Smooth muscle cell (in vitro differentiated cells): ENCODE data around the gene RGS3. TPM values are rescaled to one million over a fixed set of nuclear protein-coding genes. Genes with fewer than 3 reads are reported as not detected.

ENCODE experiments used
- DNase-seq: peaks from one replicate; lab custom pipeline; 2025; ENCODE audit not compliant: unreplicated experiment; lab: John Stamatoyannopoulos, UW
- H2AFZ ChIP-seq: fragments of 200-600 bp; sonication (generic); 2 replicates; pipeline ENCODE4 v1.6.0; 2016; ENCODE audit warnings: antibody characterized with exemption, low read depth, mild to moderate bottlenecking
- H3F3A ChIP-seq: fragments of 200-600 bp; sonication (generic); 2 replicates; pipeline ENCODE4 v1.6.0; 2017; ENCODE audit warnings: antibody characterized with exemption, low read depth
- H3K27ac ChIP-seq: fragments of 200-600 bp; sonication (generic); 2 replicates; pipeline ENCODE4 v1.5.1; 2016; ENCODE audit warnings: low read depth, mild to moderate bottlenecking
- H3K27me3 ChIP-seq: fragments of 200-600 bp; sonication (generic); 2 replicates; pipeline ENCODE4 v1.6.1; 2016; ENCODE audit warnings: low read depth, mild to moderate bottlenecking
- H3K36me3 ChIP-seq: fragments of 200-600 bp; sonication (generic); 2 replicates; pipeline ENCODE4 v1.5.1; 2016; ENCODE audit warnings: low read depth
- H3K4me1 ChIP-seq: fragments of 200-600 bp; sonication (generic); 2 replicates; pipeline ENCODE4 v1.5.1; 2016; ENCODE audit warnings: low read depth
- H3K4me2 ChIP-seq: fragments of 200-600 bp; sonication (generic); 2 replicates; pipeline ENCODE4 v1.6.0; 2016; ENCODE audit warnings: mild to moderate bottlenecking
- H3K4me3 ChIP-seq: fragments of 200-600 bp; sonication (generic); 2 replicates; pipeline ENCODE4 v1.5.1; 2016; ENCODE audit warnings: mild to moderate bottlenecking
- H3K79me2 ChIP-seq: fragments of 200-600 bp; sonication (generic); 2 replicates; pipeline ENCODE4 v1.6.0; 2016; ENCODE audit warnings: low read depth, mild to moderate bottlenecking
- H3K9ac ChIP-seq: fragments of 200-600 bp; sonication (generic); 2 replicates; pipeline ENCODE4 v1.6.0; 2016; ENCODE audit warnings: low read depth
- H3K9me3 ChIP-seq: fragments of 200-600 bp; sonication (generic); replicated peaks from 2 replicates; pipeline ENCODE4 v1.5.1; 2016; ENCODE audit warnings: low read depth
- H4K20me1 ChIP-seq: fragments of 200-600 bp; sonication (generic); 2 replicates; pipeline ENCODE4 v1.6.0; 2016; ENCODE audit warnings: low read depth
- WGBS: methylation state at CpG from one replicate; pipeline ENCODE4 v1.1.7; 2016; ENCODE audit warnings: low lambda C conversion rate; 5-methylcytosine and 5-hydroxymethylcytosine counted together
- polyA plus RNA-seq: library from polyadenylated mRNA; unstranded; fragments of >200 nt; fragmentation: Nextera tagmentation; extraction: Ambion mirVana; gene quantifications from 2 replicates; pipeline ENCODE4 v1.2.1, GENCODE V29; 2016
- total RNA-seq: library from RNA; depleted of rRNA; stranded (reverse); fragments of >200 nt; gene quantifications from 2 replicates; pipeline ENCODE4 v1.2.3, GENCODE V29; 2014
- TF ChIP-seq, protein P1 (sequence below): fragments of 200-600 bp; sonication (generic); IDR thresholded peaks from 2 replicates; pipeline ENCODE4 v1.5.1; 2017; ENCODE audit warnings: borderline replicate concordance, mild to moderate bottlenecking, antibody characterized with exemption; ENCODE audit not compliant: insufficient read depth, poor library complexity, severe bottlenecking

The RGS3 gene
- total and polyA plus RNA-seq, 2 experiments from 2014 or later: 43.8 to 108 TPM

DNA sequence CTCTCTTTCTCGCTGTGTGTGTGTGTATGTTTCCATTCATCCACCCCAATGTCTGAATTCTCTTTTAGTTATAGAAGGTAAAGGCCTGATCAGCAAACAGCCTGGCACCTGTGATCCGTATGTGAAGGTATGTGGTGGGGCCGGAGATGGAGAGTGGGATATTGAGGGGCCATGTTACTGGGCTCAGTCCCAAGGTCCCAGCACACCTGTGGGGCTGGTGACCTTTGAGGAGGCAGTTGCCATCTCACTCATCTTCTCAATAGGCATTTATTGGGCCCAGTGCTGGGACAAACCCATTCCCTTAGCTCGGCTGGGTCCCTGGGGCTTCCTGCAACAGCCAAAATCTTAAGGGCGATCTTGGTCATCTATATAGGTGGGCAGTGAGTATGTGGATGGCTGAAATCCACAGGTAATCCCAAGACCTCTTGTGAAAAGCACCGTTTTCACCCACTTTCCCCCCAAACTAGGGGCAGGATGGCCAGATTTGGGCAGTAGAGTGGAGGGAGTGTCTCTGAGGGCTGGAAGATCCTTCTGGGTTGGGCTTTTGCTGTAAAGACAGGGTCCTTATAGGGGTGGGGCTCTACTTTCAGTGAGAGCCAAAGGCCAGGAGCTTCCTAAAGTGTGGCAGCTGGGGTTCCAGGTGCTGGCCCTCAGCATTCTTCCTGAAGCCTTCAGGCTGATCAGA lies 19.6 kb downstream of the RGS3 start:
- 97% methylated on average over 6 of the region's 6 CpGs for WGBS
- no peak for DNase-seq
- Histone ChIP-seq H3K4me2 (no peak overlapping the region), H3F3A (no peaks in the 10 kb centered on the region), H3K36me3 (no peaks in the 10 kb centered on the region), H4K20me1 (no peaks in the 10 kb centered on the region), H3K9me3 (no peaks in the 10 kb centered on the region), H3K27me3 (no peaks in the 10 kb centered on the region), H3K4me1 (peaks cover 4% of the 10 kb centered on the region), H3K4me3 (no peak overlapping the region), H3K9ac (no peak overlapping the region), H2AFZ (no peak overlapping the region), H3K79me2 (no peaks in the 10 kb centered on the region), H3K27ac (no peak overlapping the region)
- TF ChIP-seq, protein P1, sequence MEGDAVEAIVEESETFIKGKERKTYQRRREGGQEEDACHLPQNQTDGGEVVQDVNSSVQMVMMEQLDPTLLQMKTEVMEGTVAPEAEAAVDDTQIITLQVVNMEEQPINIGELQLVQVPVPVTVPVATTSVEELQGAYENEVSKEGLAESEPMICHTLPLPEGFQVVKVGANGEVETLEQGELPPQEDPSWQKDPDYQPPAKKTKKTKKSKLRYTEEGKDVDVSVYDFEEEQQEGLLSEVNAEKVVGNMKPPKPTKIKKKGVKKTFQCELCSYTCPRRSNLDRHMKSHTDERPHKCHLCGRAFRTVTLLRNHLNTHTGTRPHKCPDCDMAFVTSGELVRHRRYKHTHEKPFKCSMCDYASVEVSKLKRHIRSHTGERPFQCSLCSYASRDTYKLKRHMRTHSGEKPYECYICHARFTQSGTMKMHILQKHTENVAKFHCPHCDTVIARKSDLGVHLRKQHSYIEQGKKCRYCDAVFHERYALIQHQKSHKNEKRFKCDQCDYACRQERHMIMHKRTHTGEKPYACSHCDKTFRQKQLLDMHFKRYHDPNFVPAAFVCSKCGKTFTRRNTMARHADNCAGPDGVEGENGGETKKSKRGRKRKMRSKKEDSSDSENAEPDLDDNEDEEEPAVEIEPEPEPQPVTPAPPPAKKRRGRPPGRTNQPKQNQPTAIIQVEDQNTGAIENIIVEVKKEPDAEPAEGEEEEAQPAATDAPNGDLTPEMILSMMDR: no peak

DNA sequence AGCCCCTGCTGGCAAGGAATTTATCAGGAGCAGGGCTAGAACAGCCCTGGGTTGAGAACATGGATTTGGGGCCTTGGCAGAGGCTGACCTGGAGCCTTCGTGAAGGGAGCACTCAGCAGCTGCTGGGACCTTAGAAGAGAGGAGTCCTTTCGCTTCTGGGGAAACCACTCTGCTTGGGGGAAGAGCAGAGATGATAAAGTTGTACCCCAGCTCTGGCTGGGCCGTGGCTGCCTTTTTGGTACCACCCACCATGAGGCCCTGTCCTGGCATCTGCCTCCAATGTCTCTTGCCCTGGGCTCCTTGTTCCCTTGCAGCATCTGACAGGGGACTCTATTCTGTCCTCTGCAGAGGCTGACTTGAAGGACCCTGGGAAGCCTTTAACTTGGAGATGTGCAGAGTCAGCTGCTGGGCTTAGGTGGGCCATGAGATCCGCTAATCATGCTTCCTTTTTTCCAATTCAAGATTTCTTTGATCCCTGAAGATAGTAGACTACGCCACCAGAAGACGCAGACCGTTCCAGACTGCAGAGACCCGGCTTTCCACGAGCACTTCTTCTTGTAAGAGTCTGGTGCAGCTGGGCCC lies 20.2 kb downstream of the RGS3 start:
- Histone ChIP-seq H3K27me3 (no peaks in the 10 kb centered on the region), H3K9ac (no peak overlapping the region), H3K27ac (no peak overlapping the region), H3K4me1 (peaks cover 4% of the 10 kb centered on the region), H3K4me2 (no peak overlapping the region), H3K9me3 (no peaks in the 10 kb centered on the region), H4K20me1 (no peaks in the 10 kb centered on the region), H3K36me3 (no peaks in the 10 kb centered on the region), H3K4me3 (no peak overlapping the region), H3K79me2 (no peaks in the 10 kb centered on the region), H3F3A (no peaks in the 10 kb centered on the region), H2AFZ (no peak overlapping the region)
- WGBS: 79% methylated on average over 9 of the region's 9 CpGs
- no peak for DNase-seq
- TF ChIP-seq, protein P1: no peak

GRCh38 chr9:113484258-113484730 lies 20.8 kb downstream of the RGS3 start:
- H3K4me2 ChIP-seq: peak overlapping the region; percentile 17

More at GRCh38 chr9:113484258-113484730, 20.8 kb downstream of the RGS3 start:
- Histone ChIP-seq H3K27me3 (no peaks in the 10 kb centered on the region), H3K4me3 (no peak overlapping the region), H2AFZ (peak overlapping the region; percentile 0), H3K36me3 (no peaks in the 10 kb centered on the region), H3K4me1 (peaks cover 4% of the 10 kb centered on the region), H3K9me3 (no peaks in the 10 kb centered on the region), H3K9ac (no peak overlapping the region), H3K27ac (peak overlapping the region; percentile 15), H3K79me2 (no peaks in the 10 kb centered on the region), H3F3A (no peaks in the 10 kb centered on the region), H4K20me1 (no peaks in the 10 kb centered on the region)
- TF ChIP-seq, protein P1: no peak
- WGBS: 26% methylated on average over 2 of the region's 2 CpGs
- DNase-seq: no peak
